ENCODE data around the gene IKBKE. TPM values are rescaled to one million over a fixed set of nuclear protein-coding genes. Genes with fewer than 3 reads are reported as not detected.

The IKBKE gene
- total and polyA plus RNA-seq, 2 of the 8 experiments (the other 6 are each of a cell fraction or from before 2014, with no cell fraction given), result 8.6 to 12.0 TPM

- Histone ChIP-seq H3K18ac (ENCODE audit: extremely low read depth, low read length) (no peak overlapping the region), H2BK12ac (ENCODE audit: low read depth, low read length) (no peak overlapping the region), H3K79me1 (ENCODE audit: low read depth, low read length) (no peaks in the 10 kb centered on the region; the same call in 1 of the 2 replicates), H2BK120ac (replicated peaks; ENCODE audit: low read depth, low read length) (no peak overlapping the region), H3K4me2 (ENCODE audit: insufficient read depth in 1 of 2, low read depth in 2 of 2, low read length in 2 of 2) (no peak overlapping the region), H3K23me2 (ENCODE audit: low read depth, low read length) (no peaks in the 10 kb centered on the region; the same call in 1 of the 2 replicates), H3K27me3 (replicated peaks in 1 of 4; ENCODE audit: control insufficient read depth in 3 of 4, extremely low read depth in 1 of 4, insufficient read depth in 3 of 4, low read length in 3 of 4) (no peaks in the 10 kb centered on the region), H3K4me1 (replicated peaks in 1 of 4; ENCODE audit: control insufficient read depth in 3 of 4, insufficient read depth in 4 of 4, low read length in 3 of 4) (no peaks in the 10 kb centered on the region; a peak in 2 of 7 replicates), H2AFZ (ENCODE audit: low read length) (no peak overlapping the region), H3K27ac (ENCODE audit: low read depth, low read length) (no peak overlapping the region), H3K14ac (ENCODE audit: insufficient read length) (no peak overlapping the region), H3K9ac (replicated peaks in 1 of 4; ENCODE audit: extremely low read depth in 1 of 4, low read depth in 3 of 4, low read length in 3 of 4) (no peak overlapping the region), H3K9me3 (ENCODE audit: insufficient read depth in 2 of 2, low read depth in 1 of 2, low read length in 1 of 2) (no peaks in the 10 kb centered on the region), H4K5ac (ENCODE audit: insufficient read length, low read depth, low read length) (no peak overlapping the region), H2AK5ac (ENCODE audit: low read depth, low read length) (no peak overlapping the region), H3K36me3 (ENCODE audit: control insufficient read depth in 2 of 4, insufficient read depth in 4 of 4, low read length in 3 of 4) (no peaks in the 10 kb centered on the region), H3K56ac (replicated peaks; ENCODE audit: insufficient read length, low read depth, low read length) (no peak overlapping the region), H2BK15ac (ENCODE audit: low read length) (no peak overlapping the region), H3K4me3 (ENCODE audit: extremely low read depth in 1 of 4, insufficient read depth in 2 of 4, low read depth in 3 of 4, low read length in 4 of 4) (no peak overlapping the region), H3K79me2 (ENCODE audit: control insufficient read depth in 1 of 2, insufficient read depth in 2 of 2, low read length in 2 of 2) (no peaks in the 10 kb centered on the region), H4K20me1 (replicated peaks in 1 of 2; ENCODE audit: control insufficient read depth in 1 of 2, insufficient read depth in 2 of 2, low read length in 2 of 2) (peaks cover 0 to 3% of the 10 kb centered on the region in 2 experiments), H3K4ac (replicated peaks; ENCODE audit: insufficient read length, low read depth, low read length) (no peak overlapping the region), H4K91ac (replicated peaks; ENCODE audit: insufficient read length, low read length) (no peak overlapping the region), H2BK20ac (ENCODE audit: low read length) (no peak overlapping the region), H4K8ac (ENCODE audit: extremely low read depth, insufficient read depth, low read length) (peak overlapping the region; percentile 14), H3K23ac (ENCODE audit: insufficient read length) (no peak overlapping the region), H2BK5ac (ENCODE audit: low read depth, low read length) (no peak overlapping the region)
- CTCF ChIA-PET (ENCODE audit: partially characterized antibody), result interaction anchor here (0.7 to 18.2 kb wide), 7 partner anchors 10 to 176 kb away, joined by 3 to 298 read pairs (median 16); partner anchors contain the start of gene RASSF5
- 81% methylated on average over 6 of the region's 6 CpGs; no CpG with 5 or more reads in 1 of the 2 experiments for WGBS, 2 experiments (ENCODE audit: extremely low coverage in 1 of 2, insufficient coverage in 1 of 2, insufficient read length in 1 of 2, insufficient replicate concordance in 2 of 2, low coverage in 1 of 2, low lambda C conversion rate in 2 of 2, missing lambda C conversion rate in 1 of 2)
- POLR2A ChIA-PET (ENCODE audit: partially characterized antibody), result no interaction called here
- TF ChIP-seq E2F6 (IDR thresholded peaks at IDR 0.05) (no peak), SAP30 (IDR thresholded peaks at IDR 0.05; ENCODE audit: insufficient read depth, insufficient replicate concordance, low read length) (no peak), HDAC2 (IDR thresholded peaks at IDR 0.05; ENCODE audit: borderline replicate concordance in 1 of 2, low read depth in 2 of 2, low read length in 2 of 2) (no peak), POLR2AphosphoS5 (IDR thresholded peaks at IDR 0.05; ENCODE audit: low read depth, low read length) (no peak), MAFK (IDR thresholded peaks at IDR 0.05; ENCODE audit: low read depth, low read length) (no peak), EP300 (IDR thresholded peaks at IDR 0.05; ENCODE audit: borderline replicate concordance in 1 of 2, low read depth in 2 of 2, low read length in 2 of 2) (no peak), GTF2F1 (IDR thresholded peaks at IDR 0.05; ENCODE audit: borderline replicate concordance, low read depth, low read length) (no peak), TCF12 (IDR thresholded peaks at IDR 0.05; ENCODE audit: low read depth, low read length) (no peak), ZNF274 (IDR thresholded peaks at IDR 0.05; ENCODE audit: borderline replicate concordance, extremely low read depth, low read length) (no peak), CBX8 (IDR thresholded peaks at IDR 0.05; ENCODE audit: borderline replicate concordance, low read depth, low read length) (no peak), FOSL1 (IDR thresholded peaks at IDR 0.05; ENCODE audit: insufficient read depth, low read depth, low read length) (no peak), CHD1 (IDR thresholded peaks at IDR 0.05; ENCODE audit: low read depth, low read length) (no peak)
- FAIRE-seq, result no peak
- no peak for DNase-seq (ENCODE audit: low read depth in 1 of 2, low spot score in 2 of 2)
Measured at GRCh38 chr1:206535853-206536188, 65.5 kb downstream of the IKBKE start.

All from H1 (cell line).